ENCODE results near the gene ARAP2.

The ARAP2 gene, protein sequence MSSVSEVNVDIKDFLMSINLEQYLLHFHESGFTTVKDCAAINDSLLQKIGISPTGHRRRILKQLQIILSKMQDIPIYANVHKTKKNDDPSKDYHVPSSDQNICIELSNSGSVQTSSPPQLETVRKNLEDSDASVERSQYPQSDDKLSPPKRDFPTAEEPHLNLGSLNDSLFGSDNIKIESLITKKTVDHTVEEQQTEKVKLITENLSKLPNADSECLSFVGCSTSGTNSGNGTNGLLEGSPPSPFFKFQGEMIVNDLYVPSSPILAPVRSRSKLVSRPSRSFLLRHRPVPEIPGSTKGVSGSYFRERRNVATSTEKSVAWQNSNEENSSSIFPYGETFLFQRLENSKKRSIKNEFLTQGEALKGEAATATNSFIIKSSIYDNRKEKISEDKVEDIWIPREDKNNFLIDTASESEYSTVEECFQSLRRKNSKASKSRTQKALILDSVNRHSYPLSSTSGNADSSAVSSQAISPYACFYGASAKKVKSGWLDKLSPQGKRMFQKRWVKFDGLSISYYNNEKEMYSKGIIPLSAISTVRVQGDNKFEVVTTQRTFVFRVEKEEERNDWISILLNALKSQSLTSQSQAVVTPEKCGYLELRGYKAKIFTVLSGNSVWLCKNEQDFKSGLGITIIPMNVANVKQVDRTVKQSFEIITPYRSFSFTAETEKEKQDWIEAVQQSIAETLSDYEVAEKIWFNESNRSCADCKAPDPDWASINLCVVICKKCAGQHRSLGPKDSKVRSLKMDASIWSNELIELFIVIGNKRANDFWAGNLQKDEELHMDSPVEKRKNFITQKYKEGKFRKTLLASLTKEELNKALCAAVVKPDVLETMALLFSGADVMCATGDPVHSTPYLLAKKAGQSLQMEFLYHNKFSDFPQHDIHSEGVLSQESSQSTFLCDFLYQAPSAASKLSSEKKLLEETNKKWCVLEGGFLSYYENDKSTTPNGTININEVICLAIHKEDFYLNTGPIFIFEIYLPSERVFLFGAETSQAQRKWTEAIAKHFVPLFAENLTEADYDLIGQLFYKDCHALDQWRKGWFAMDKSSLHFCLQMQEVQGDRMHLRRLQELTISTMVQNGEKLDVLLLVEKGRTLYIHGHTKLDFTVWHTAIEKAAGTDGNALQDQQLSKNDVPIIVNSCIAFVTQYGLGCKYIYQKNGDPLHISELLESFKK (N-terminal part only)

DNA sequence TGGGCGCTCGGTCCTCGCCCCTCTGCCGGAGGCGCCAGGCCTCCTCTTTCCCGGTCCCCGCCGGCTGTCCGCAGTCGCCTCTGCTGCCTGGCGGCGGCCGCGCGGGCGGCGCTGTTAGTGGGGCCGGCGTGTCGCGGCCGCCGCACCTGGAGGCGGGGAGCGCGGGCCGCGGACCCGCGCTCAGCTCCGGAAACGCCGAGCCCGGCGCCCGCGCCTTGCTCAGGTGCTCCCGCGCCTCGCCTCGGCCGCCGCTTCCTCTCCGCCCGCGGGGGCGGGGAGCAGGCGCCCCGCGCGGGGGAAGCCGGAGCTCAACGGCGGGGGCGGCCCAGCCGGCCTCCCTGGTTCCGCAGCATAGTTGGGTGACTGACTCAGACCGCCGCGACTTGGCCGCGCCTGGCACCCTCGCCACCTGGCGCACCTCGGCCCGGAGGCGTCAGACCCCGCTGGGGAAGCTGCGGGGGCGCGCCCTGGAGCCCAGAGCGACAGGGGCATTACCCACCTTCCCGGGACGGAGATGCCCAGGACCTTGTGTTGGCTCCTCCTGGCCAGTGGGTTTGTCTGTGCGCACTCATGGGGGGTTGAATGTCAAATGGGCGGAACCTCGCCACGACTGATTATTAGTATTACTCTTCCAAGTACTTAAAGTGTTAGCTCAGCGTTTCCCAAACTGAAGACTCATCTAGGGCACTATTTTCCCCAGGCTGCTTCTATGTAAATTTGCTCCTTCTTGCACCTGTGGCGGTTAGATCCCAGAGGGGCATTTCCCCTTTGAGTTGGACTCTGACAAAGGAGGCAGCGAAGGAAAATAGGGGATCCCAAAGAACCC is at the start of gene ARAP2:
ARAP2 (minus strand) TSS at position 258 of the 826 bp plus-strand sequence. CDS start 15,028 bp downstream, outside the sequence.
- no peak for DNase-seq (ENCODE audit: low read depth)

DNA sequence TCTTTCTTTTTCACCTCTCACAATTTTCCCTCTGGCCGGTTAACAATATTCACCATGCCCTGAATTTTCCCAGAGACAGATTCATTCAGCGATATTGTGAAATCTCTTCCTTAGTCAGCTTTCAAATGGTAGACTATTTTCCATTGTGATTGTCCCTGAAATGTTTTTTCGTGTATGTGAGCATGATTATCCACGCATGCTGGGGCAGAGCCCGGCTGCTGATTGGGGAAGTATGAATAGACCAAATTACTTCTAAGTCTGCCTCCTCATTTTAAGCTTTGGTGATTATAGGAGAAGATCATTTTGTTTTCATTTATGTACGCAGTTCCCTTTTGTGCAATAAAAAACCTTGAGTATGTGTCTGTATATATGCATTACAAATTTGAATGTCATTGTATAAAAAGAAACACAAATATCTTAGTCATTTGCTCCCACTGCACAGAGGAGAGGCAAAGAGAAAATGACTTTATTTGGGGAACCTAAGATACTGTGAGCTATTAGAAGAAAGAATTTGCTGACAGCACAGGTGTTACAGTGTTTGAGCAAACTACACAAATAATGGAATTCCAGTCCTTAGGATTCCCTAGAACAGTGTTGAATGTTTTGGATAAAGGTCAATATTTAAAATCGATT is 48.4 kb upstream of the ARAP2 start:
- no peak for DNase-seq (ENCODE audit: low read depth)

DNA sequence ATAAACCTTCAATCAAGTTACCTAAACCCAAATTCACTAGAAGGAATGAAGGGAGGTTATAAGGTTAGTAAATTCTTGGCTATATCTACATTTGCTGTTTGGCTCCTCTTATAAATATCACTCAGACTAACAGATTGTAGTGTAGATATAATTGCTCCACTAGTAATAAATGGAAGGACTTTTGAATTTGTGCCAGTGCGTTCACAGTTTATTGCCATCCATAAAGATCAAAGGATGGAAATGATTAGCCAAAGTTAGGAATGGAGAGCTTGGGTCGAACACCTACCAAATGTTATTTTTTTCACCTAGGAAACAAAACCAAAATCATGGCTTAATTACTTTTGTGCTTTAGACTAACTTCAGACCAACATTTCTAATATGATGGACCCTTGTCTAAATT is 46.3 kb upstream of the ARAP2 start:
- DNase-seq (ENCODE audit: low read depth), result no peak

DNA sequence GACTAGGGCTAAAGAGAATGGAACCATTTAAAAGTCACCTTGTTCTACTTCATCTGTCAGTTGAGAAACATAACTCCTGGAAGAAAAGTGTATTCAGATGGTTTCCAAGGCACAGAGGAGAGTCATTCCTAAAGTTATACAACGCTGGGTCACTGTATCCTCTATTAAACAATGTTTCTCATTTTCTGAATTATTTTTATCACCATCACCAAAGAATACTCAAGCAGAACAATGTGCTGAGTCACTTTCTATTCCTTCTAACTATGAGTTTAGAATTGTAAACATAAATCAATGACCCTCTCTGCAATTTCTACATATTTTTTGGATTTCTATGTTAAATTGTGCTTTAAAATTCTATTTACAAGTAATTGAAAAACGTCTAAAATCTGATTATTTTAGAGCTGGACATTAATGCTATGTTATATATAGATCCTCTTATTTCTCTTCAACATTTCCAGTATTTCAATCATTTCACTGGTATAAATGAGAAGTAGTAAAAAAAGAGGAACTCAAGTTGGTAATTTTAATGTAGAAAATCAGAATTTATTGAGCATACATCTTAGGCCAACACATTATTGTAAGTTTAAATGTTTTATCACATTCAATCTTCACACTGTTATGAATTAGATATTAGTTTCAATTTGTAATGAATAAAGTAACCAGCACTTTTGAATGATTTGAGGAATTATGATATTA is 44.6 kb upstream of the ARAP2 start:
- DNase-seq (ENCODE audit: low read depth), result no peak

DNA sequence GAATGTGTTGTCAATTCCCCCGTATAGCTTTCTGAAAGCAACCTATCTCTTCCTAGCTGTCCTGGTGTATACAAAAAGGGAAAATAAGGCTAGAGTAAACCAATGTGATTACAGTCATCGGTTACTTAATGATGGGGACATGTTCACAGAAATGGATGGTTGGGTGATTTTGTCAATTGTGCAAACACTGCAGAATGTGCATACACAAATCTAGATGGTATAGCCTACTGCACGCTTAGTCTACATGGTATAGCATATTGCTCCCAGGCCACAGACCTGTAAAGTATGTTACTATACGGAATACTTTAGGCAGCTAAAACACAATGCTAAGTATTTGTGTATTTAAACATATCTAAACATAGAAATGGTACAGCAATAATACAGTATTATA is 42.2 kb upstream of the ARAP2 start:
- DNase-seq (ENCODE audit: low read depth), result no peak

DNA sequence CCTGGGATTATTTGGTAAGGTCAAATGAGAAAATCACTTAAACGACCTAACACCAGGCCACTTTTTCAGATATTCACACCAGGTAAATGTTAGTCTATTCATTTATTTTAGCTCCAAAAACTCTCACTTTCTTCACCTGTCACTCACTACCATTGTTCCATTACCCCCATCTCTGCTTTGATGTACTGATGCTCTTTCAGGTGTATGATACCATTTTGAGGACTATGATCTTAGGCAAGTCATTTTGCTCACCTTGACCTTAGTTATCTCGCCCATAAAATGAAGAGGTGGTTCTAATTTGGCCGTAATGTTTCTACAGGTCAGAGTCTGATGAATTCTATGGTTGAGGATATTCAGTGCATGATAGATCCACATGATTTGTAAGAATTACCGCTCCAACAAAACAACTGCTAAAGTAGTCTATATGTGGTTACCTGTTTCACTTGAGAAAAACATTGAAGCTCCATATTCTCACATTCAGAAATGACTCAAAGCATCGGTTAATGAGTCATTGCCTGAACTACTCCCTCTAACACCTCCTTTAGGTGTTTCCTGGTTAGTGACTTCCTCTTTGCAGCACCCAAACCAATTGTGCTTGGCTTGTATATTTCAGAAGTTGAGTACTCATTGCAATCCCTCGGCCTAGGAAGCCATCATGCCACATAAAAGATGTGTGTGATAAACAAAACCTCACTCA is 41.6 kb upstream of the ARAP2 start:
- DNase-seq (ENCODE audit: low read depth), result no peak

DNA sequence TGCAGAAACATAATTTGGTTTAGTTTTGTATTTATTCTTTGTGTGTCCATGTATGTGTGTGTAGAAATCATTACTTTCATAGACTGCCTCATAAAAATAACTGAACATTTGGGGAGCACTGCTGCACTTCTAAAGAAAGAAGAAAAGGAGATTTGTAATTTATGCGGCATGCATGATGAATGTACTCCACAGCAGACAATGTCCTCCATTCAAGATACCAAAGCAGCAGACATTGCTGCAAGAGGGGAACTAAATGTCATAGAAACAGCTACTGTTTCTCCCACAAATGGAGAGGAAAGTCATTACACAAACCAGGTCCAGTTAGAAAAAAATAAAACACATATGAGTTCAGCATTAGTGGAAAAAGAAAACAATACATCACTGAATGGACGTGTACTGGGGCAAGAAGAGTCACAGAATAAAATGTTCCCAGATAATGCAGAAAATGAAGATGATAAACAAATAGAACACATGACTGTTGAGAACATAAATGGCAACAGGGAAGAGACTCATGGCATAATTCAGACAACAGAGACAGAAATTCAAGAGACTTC is 39.7 kb upstream of the ARAP2 start:
- no peak for DNase-seq (ENCODE audit: low read depth)

DNA sequence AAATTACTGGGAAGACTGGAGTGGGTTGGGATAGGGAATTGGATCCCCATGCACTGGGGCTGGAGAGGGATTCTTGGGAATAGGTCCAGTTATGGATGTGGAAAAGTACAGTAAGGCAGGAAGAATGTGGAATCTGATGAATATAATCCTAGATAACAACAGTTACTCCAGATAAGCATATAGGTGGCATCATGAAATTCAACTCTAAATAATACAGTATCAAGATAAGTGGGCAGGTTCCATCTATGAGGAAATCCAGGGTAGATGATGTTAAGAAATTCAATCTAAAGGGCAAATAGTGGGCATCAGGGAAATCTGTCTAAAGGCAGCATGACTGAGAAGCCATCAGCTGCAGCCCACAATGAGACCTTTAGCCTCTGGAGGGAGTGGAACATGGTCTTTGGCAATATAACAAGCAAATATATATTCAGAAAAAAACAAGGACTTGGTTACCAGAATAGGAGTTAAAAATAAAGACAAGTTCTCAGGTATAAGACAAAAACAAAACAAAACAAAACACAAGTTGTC is 38.3 kb upstream of the ARAP2 start:
- DNase-seq (ENCODE audit: low read depth), result no peak

DNA sequence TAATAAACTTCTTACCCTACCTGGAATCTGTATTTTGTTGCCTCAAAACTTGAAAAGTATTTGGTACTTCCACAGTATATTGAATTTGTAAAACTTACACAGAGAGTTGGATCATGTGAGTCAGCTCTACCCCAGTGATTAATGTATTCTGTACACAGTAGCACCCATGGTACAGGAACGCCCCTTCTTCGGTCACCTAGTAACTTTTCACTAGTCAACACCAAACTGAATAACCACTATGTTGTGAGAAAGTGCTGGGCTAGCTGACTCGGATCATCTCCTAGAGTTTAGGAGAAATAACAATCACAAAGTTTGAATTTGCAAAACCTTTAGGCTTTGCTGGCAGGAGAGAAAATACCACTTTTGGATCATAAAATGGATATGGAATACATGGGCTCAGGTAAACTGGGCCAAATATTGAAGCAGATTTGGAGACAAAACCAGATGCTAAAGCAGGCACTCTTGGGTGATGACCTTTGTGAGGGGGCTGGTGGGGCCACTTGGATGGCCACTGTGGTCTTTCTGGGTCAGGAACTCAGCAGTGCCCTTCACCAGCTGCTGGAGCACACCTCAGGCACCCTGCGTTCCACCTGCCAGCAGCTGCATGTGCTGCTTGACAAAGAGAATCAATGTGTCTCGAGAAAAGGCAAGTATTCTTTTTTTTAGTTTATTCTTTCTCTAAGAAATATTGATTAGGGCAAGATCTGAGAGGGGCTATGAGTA is 37.2 kb upstream of the ARAP2 start, which contains the start of gene DTHD1:
DTHD1 (plus strand) TSS at position 233 of the 723 bp plus-strand sequence; CDS start at position 376, 143 bp downstream.
- no peak for DNase-seq (ENCODE audit: low read depth)

DNA sequence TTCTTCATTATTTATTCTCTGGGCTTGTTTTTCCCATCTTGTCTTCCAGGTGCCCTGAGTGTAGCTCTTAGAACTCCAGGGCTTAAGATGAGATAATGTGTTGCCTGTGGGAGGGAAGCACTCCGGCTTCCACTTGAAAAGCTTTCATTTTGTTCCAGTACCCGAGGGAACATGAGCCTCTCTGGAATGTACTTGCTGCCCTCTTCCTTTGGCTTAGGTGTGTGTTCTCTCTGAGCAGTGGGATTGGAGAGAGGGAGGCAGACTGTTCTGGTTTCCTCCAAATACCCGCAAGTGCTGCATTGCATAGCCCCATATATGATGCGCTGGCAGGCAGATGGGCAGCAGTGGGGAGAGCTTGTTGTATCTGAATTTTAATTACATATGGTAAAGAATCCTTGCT is 36.2 kb upstream of the ARAP2 start:
- DNase-seq (ENCODE audit: low read depth), result no peak

DNA sequence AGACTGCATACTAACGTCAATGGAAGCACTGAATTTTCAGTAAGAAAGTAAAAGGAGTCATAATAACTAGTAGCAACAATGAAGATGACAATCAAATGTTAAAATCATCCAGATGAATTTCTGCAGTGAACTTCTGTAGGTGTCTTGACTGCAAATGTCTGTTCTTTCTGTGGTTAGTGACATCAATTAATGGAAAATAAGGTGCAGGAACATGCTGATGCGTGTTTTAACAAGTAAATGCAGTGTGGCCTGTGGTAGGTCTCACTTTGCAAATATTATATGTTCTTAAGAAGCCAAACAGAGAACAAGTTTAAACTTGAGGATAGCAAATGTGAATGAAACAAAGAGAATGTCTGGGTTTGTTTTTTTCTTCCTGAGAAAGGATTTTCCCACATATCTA is 34.5 kb upstream of the ARAP2 start:
- DNase-seq (ENCODE audit: low read depth), result no peak

DNA sequence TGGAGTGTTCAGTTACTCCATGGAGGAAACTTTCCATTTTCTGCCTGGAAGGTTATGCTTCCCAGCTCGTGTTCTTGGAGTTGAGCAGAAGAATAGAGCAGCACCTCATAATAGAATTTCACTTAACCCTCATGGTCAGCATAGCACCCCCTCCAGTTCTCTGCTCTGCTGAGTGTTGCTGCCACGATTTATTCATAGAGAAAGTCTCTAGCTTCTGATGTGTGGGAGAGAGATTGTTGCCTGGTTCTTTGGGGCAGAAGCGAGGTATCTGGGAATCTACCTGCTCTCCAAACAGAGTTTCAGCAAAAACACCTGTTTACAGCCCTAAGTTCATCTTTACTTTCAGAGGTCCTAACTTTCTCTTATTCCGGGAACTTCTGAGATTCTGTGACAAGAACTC is 33.2 kb upstream of the ARAP2 start:
- DNase-seq (ENCODE audit: low read depth), result no peak

DNA sequence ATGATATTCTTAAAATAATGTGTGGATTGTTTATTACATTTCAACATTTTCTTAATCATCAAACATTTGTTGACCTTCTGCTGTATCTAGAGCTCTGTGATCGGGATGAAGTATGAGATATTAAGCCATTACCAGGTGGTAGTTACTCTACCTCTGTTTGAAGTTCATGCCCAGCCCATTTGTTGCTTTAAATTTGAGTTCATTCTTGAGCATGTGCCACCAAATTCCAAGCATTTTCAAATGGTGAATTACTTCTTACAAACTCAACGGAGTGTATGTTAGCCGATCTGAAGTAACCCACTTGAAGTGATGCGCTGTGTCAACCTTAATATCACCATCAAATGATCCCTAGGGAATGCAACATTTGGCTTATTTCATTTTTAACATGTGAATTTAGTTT is 29.8 kb upstream of the ARAP2 start:
- DNase-seq (ENCODE audit: low read depth), result no peak

DNA sequence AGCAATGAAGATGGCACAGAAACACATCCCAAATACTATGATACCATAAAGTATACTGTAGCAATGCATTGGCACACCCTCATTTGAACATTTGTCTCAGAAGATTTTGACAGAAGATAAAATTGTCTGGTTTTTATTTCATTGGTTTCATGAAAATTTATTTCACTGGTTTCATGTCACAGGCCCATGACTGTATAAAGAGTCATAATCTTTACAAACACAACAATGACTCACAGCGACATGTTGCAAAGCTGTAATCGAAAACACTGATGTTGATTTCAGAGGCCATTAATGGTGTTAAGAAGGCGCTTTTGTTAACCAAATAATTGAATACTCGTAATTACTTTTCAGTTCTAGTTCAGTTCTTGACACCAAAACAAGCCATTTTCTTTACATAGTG is 29.0 kb upstream of the ARAP2 start:
- DNase-seq (ENCODE audit: low read depth), result no peak

DNA sequence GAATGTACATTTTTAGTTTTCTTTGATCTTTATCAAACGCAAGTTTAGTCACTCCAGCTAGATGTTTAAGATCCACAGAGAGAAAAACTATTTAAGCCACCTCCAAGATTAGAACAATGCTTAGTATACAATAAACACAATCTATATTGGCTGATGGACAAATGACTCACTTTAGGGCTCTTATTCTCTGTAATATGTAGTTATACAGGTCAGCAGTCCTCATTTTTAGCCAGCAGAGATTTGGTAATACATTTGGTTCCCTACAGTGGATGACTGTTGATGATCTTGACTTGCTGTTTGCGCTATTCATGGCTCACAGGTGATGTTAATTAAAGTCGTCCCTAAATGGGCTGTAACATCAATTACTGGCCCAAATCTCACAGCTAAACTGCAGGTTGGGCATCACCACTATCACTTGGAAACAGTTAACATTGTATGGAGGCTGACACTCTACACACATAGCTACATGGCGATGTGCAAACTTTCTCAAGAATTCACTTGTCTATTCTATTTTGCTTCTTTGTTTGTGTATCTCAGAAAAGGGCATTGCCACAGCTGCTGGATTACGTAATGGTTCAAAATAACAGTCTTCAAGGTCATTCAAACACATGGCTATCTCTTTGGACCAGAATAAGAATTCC is 25.3 kb upstream of the ARAP2 start:
- no peak for DNase-seq (ENCODE audit: low read depth)

DNA sequence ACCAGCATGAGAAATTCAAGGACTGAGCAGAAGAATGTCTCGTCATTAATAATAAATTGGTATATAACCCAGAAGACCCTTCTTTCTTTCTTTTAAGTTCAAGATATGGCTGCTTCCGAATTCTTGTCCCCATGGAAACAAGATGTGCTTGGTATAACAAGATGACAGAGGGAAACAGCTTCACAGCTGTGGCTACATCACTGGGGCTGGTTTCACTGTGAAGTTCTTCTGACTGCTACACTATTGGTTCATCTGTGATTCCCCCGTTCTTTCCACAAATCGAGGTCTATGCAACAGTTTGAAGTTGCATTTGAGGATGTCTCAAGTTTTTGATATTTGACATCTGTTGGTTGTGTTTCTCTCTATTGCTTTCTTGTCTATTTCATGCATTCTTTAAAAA is 24.8 kb upstream of the ARAP2 start:
- no peak for DNase-seq (ENCODE audit: low read depth)

DNA sequence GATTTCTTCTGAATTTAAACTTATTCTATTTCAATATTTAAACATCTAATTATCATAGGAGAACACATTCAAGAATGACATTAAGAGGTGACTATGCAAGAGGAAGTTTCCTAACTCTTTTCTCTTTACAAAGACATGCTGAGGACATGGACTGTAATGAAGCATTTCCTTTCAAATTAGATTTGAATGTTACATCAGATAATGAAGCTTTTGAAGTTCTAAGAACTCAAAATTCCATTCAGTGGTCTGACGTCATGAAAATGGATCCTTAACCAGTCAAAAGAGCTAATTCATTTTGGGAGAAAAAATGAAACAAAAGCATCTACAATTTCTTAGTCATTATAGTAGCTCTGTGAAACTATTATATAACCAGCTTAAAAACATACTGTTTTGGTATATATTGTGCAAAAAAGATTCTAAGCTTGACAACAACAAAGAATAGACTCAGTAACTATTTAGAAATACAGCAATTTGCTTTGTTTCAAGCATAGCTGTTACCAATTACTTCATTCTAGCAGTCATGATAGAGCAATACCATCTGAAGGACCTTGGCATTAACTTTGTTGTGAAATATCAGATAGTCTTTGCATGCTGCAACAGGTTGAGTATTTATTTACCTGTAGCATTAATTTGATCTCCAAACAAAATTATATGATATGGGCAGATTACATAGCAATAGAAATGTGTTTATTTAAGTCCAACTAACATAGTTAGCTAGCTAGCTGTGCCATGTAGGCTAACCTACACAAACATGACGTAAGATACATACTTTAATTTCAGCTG is 23.4 kb upstream of the ARAP2 start:
- DNase-seq (ENCODE audit: low read depth), result no peak
